GM12873 (cell line): Measurements from ENCODE around the gene CCDC90B.

ENCODE experiments used
- CTCF ChIP-seq: IDR thresholded peaks from 2 replicates; pipeline ENCODE4 v1.5.1; 2012; ENCODE audit warnings: low read depth, mild to moderate bottlenecking, moderate library complexity, low read length, control low read depth; ENCODE audit not compliant: insufficient read depth; ENCODE audit errors: missing control alignments

Gene CCDC90B

GRCh38 chr11:83285771-83286528 lies at the start of gene CCDC90B:
Gene CCDC90B, minus strand, starts transcription at chr11:83286367. Its CDS starts 395 bp downstream, at chr11:83285972.
- TF ChIP-seq CTCF, result no peak

DNA sequence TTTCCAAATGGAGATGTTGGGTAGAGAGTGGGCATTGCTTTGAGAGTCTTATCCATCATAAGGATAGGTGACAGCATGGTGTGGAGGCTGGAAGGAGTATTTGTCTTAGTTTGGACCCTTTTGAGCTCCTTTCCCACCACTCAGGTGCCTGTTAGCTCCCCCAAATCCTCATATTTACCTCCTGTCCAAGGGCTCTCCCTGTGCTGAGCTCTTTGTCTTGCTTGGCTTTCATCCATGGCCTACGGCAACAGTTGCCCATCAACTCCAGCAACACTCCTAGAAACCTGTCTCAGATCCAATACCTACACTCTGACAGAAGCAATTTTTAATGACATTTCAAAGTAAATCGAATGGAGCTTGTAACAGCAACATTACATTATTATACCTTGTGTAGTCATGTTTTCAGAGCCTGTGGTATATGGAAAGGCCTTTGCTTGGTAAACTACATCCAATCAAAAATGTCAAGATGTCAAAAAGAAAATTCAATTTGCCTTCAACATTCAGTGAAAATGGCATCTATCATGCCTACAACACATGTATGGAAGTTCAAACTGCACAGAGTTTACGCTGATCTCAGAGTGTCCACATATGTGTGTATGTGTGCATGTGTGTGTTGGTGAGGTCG lies 49.4 kb upstream of the CCDC90B start:
- TF ChIP-seq CTCF, result no peak

DNA sequence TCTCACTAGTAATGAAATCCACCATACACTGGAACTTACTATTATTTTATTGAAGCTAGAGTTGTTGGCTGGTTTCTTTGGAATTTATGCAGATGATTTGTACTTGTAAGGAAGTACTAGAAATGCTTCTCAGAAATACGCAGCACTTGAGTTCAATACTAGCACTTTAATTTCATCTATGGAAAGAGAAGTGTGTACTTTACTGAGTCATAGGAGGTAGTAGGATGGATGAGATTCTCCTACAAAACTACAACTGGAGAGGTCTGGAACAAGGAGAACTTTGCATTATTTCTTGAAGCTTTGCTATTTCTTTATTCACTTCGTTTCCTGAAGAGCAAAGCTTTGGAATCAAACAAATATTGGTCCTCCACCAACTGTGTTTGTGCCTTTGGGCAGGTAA lies 44.1 kb upstream of the CCDC90B start:
- TF ChIP-seq CTCF, result no peak

DNA sequence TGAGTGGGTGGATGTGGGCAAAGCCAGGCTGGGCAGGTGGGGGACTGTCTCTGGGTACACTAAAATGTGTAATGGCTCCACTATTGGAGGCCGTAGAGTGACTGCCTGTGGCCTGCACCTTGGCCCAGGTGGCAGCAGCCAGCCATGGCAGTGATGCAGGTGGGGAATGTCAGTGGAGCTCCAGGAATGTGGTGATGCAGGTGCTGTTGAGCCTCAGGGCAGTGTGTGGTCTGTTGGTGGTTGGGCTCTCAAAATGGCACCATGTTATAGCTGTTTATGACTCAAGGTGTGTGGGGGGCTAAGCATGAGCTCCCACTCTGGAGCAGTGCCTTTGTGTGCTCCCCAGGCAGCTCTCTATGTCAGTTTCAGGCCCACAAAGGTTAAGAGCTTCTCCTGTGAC lies 40.2 kb upstream of the CCDC90B start:
- TF ChIP-seq CTCF, result no peak

GRCh38 chr11:83319346-83319745 lies 33.2 kb upstream of the CCDC90B start:
- TF ChIP-seq CTCF, result no peak

DNA sequence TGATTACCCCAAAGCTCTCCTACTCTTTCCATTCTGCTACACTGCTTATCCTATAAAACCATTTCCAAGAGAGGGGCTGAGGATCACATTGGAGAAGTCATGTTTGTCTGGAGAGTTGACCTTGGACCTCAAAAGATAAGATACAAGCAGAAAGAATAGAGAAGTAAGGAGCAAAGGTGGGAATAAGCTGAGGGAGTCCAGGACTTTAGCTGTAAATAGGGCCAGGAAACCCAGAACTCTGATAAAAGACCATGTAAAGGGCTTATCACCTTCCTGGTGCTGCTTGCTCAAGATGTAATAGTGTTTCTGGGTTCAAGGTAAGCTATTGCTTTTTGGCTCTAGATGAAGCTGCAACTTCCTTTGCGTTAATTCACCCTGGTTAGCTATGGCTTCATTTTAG lies 32.8 kb upstream of the CCDC90B start:
- no peak for TF ChIP-seq CTCF

GRCh38 chr11:83317757-83318690 lies 31.9 kb upstream of the CCDC90B start:
- TF ChIP-seq CTCF, result no peak
